Measurements from ENCODE around the gene ZNF365. TPM values are rescaled to one million over a fixed set of nuclear protein-coding genes. Genes with fewer than 3 reads are reported as not detected.
A peak's percentile ranks its signal among the peaks of the same experiment; 100 is the strongest.
"Not testable (repeated sequence)": the region's sequence is repeated elsewhere in the genome, so short reads cannot be mapped to it uniquely, and the experiment has no call there.

ZNF365 gene
- total RNA-seq, 1 experiment from 2014 or later, result 4.2 TPM

DNA sequence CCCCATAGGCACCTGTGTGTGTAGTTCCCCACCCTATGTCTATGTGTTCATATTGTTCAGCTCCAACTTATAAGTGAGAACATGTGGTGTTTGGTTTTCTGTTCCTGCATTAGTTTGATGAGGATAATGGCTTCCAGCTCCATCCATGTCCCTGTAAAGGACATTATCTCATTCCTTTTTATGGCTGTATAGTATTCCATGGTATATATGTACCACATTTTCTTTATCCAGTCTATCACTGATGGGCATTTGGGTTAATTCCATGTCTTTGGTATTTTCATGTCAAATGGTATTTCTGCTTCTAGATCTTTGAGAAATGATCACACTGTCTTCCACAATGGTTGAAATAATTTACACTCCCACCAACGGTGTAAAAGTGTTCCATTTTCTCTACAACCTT lies 36.4 kb downstream of the ZNF365 start:
- DNase-seq (ENCODE audit: extremely low read depth, low read depth), result not testable (repeated sequence)

DNA sequence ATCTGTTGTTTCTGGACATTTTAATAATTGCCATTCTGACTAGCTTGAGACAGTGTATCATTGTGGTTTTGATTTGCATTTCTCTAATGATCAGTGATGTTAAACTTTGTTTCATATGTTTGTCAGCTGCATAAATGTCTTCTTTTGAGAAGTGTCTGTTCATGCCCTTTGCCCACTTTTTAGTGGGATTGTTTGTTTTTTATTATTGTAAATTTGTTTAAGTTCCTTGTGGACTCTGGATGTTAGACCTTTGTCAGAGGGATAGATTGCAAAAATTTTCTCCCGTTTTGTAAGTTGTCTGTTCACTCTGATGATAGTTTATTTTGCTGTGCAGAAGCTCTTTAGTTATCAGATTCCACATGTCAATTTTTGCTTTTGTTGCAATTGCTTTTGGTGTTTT lies 36.8 kb downstream of the ZNF365 start:
- DNase-seq (ENCODE audit: extremely low read depth, low read depth), result not testable (repeated sequence)

DNA sequence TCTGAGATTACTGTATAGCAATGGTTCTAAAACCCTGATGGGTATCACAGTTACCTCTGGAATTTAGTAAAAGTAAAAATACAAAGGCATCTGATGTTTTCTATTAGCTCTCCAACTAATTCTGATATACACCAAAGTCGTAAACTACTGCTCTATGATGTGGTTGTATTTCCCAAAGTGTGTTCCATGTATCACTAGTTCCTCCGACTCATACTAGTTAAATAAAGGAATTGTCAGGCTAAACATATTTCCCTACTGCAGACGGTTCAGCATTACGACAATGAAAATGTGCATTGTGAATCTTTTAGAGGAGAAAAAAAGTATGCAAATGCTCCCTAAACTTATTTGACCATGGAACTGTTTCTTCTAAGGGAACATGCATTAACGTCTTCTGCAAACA lies 38.9 kb downstream of the ZNF365 start:
- no peak for DNase-seq (ENCODE audit: extremely low read depth, low read depth)

DNA sequence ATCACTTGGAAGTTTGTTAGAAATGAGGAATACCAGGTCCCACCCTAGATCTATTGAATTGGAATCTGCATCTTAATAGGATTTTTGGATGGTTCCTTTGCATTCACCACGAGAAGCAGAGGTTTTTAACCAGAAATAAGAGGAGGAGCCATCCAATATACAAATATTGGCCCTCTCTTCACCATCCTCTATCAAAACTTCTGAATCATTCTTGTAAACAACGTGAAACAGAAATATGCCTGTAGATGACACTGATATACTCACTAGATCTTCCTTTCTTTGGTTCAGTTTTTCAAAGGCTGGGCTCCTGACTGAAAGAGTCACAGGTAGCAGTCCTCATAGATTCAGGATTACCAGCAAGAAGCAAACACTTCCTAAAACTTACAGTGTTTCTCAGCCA lies 39.5 kb downstream of the ZNF365 start:
- DNase-seq (ENCODE audit: extremely low read depth, low read depth), result no peak

DNA sequence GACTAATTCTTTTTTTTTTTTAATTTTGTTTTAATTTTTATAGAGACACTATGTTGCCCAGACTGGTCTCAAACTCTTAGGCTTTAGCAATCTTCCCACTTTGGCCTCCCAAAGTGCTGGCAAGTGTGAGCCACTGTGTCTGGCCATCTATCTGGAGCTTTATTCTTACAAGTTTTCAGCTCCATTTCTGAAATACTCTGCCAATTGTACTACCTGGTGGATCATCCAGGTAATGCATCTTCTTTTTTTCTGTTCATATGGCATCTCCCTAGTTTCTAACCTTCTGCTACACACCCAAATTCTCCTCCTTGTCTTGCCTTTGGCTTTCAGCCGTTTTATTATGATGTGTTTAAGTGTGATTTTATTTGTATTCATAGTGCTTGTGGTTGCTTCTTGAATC lies 40.2 kb downstream of the ZNF365 start:
- no peak for DNase-seq (ENCODE audit: extremely low read depth, low read depth)

DNA sequence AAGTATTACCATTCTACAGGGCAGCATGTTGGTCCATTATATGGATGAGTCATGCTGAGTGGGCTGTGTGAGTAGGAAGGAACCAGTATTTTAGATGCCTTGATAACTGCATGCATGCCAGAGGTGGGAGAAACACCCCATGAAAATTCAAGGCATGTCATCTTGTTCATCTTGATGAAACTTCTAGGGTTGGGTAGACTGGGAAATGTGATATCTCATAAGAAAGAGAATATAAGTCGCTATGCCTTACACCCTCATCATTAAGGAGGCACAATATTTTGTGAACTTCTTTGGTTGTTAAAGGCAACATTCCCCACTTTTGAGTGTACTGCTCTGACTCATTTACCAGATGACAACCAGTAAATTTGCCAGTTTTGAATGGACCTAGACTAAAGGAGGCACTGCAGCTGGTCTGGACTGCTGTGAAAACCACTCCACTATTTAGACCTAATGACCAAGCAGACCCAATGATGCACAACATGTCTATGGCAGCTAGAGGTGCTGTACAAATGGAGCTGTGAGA lies 48.0 kb downstream of the ZNF365 start:
- DNase-seq (ENCODE audit: extremely low read depth, low read depth), result no peak

DNA sequence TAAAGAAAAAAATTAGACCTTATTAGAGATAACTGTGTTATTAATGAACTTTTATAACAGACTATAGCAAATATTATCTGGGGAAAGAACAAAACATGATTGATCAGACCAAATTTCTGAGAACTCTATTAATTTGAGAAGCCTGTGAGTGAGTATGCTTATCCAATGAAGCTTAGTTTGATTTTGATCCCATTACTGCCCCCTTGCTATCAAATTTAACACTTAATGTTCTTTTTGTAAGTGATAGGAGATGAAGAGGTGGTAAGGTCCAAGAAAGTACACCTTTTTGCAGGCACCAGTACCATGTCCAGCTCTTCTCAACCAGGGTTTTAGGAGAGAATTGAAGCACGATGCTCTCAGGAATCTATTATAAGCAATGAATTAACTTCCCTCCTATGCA lies 49.9 kb downstream of the ZNF365 start:
- no peak for DNase-seq (ENCODE audit: extremely low read depth, low read depth)

DNA sequence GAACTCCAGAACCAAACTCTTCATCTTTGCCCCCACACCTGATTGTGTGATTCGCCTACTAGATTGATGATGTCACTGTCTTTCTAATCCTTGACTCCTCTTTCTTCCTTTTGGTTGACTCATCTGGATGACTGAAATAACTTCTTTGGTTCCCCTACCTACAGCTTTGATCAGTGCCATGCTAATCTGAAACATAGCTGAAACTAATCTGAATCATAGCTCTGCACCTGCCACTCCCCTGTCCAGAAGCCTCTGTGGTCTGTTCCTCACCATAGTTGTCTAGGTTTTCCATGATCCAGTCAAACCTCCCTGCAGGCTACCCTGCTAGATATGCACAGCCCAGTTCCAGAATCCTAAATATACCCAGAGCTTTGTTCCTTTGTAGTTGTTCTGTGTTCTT lies 51.9 kb downstream of the ZNF365 start:
- no peak for DNase-seq (ENCODE audit: extremely low read depth, low read depth)

DNA sequence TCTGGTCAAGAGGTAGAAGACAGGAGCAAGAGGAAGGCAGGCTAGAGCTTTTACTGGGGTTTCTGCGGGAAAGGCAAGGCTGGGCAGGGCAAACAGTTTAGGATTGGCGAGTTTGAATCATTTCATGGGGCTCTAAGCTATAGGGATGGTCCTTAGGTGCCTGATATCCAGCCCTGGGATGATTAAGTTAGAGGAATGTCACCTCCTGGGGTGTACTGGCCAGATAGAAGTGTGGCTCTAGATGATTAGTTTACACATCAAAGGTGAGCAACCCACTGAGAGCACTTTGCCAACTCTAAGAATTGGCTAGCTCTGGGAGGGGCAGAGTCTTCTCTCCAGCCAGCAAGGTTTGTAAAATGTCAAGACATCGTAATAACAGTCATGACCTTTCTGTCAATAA lies 52.4 kb downstream of the ZNF365 start:
- DNase-seq (ENCODE audit: extremely low read depth, low read depth), result no peak

DNA sequence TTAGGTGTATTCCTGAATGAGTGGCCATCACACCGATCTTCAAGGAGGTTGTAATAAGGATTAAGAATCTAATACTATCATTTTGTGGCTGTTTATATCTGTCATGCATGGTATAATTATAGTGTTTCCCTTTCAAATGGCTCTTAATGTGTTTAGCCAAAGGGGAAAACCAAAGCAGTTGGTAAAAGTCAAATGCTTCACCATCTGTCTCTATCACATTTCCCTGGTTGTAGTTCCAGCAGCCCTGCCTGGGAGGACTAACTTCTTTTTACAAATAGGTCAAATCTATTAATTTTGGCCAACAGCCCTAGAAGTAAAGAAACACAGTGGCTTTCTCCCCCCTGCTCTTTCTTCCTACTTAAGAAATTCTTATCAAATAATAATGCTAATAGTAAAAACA lies 56.7 kb downstream of the ZNF365 start:
- DNase-seq (ENCODE audit: extremely low read depth, low read depth), result no peak

DNA sequence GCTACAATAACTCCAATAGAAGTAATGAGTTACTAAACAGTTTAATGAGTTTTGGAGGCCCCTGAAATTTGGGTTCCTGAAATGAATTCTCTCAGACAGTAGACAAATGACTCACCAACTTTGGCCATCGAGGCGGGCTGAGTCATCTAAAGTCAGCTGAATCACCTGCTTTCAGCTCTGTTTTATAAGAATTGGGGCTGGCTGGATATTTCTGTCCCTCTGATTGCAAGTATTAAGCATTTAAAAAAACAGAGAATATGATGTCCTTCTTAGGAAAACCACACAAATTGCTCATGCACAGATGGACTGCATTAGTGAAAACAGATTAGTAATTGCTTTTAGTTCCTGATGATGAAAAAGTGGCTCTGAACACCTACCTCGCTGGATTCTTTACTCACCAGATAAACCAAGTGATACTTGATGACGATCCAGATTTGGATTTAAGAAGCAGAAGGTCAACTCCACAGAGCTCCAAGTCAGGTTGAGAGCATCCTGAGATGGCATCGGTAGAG lies 59.1 kb downstream of the ZNF365 start:
- DNase-seq (ENCODE audit: extremely low read depth, low read depth), result peak; percentile 36

DNA sequence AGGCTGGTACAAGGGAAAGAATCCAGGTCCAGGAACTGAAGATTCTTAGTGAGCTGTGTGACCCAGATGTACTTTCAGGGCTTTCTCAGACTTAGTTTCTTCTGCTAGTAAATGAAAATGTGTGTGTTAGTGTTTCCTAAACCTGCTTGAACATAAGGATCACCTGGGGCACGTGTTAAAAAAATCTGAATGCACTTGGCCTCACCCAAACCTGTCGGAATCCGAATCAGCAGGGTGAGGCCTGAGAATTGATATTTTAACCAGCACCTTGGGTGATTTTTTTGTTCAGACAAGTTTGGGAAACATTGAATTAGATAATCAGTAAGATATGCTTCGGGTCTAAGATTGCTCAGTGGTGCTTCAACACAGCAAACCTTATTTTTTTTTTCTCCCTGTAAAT lies 59.7 kb downstream of the ZNF365 start:
- no peak for DNase-seq (ENCODE audit: extremely low read depth, low read depth)

DNA sequence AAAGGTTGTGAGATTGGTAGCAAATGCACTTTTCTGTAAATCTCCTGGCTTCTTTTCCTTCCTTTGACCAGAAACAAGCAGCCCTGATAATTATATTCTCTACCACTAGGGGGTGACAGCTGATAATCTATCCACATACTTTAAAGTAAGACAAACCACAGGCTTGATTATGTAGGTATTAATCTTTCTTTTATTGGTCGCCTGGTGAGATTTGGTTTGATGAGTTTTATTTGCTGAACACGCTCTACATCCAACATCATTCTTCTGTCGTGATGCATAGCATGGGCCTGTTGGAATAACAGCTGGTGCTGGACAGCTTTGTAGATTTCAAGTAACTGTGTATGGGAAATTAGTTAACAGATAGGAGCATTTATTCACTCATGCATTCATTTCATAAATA lies 63.5 kb downstream of the ZNF365 start:
- peak; percentile 60 for DNase-seq (ENCODE audit: extremely low read depth, low read depth)

DNA sequence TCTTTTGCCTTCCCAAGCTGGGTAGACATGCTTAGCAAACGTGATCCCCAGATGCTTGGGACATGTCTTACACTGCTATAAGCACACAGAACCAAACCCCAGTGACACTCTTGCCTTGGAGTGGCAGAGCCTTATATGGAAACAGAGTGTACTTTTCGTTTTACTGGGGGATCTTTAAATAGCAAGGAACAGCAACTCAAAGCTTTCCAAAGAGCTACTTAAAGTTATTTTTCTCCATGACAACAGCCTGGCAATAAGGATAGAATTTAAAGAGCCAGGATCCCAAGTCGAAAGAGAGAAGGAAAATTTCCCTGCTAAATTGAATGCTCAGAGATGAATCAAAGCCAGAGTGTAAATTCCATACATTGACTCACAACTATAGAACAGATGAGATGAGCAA lies 67.8 kb downstream of the ZNF365 start:
- no peak for DNase-seq (ENCODE audit: extremely low read depth, low read depth)

DNA sequence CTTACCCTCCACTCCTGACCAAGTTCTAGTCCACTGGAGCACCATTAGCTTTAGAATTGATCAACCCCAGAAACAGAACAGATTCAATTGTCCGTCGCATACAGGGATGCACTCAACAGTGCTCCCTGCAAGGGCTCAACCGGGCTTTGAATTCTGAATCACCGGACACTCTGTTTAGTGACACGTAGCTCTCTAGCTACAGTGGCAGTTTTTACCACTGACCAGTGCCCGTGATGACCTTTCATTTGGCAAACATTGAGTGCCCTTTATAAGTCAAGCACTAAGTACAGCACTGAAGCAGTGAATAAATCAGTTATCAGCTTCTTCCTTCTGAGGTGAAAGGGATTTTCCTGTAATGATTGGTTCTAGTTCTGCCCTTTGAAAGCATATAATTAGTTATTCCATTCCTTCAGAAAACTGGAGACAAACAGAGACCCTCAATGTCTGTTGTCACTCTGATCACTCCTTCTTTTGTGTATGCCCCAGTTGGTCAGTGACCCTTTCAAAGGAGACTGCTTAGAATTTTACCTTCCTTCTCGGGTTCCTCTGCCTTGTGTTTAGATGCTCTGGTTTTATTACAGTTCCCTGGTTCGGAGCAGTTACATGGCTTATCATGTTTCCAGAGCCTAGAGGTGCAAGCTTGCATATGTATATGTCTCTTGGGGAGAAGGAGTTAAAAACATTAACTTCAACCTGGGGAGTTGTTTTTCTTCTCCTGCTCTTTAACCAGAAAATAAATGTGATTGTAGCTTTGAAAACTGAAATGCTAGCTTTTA lies 68.9 kb downstream of the ZNF365 start:
- no peak for DNase-seq (ENCODE audit: extremely low read depth, low read depth)

DNA sequence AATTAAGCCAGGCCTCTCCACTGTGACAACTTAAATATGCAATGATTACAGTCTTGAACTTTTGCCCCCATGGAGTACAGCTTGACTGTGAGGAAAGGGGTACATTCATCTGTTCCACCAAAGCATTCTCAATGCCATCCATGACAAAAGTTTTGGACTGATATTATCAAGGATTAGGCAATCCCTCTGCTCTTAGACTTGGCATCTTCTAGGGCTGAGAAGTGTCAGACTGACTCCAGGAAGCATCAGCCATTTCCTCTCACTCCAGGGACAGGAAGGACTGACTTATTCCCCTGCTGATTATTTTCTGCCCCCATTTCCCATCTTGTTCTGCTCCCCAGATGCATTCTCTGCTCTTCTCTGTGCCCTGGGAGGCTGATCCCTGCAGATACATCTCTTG lies 69.7 kb downstream of the ZNF365 start:
- no peak for DNase-seq (ENCODE audit: extremely low read depth, low read depth)

DNA sequence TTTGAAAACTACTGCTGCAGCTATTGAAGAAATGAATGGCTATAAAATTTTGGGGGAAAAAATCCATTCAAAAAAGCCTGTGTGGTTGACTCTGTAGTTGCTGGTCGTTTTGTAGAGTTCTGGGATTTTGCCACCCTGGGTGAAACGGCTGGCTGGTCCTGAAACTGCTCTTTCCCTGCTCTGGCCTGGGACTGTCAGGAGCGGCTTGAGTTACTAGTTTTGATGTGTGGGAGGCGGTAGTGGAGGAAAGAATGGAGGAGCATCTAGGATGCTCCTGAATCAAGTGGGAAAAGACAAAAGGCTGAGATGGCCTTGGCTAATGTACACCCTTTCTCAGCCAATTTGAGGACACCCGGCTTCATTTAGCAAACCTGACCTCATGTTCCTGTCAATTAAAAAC lies 72.5 kb downstream of the ZNF365 start:
- no peak for DNase-seq (ENCODE audit: extremely low read depth, low read depth)

DNA sequence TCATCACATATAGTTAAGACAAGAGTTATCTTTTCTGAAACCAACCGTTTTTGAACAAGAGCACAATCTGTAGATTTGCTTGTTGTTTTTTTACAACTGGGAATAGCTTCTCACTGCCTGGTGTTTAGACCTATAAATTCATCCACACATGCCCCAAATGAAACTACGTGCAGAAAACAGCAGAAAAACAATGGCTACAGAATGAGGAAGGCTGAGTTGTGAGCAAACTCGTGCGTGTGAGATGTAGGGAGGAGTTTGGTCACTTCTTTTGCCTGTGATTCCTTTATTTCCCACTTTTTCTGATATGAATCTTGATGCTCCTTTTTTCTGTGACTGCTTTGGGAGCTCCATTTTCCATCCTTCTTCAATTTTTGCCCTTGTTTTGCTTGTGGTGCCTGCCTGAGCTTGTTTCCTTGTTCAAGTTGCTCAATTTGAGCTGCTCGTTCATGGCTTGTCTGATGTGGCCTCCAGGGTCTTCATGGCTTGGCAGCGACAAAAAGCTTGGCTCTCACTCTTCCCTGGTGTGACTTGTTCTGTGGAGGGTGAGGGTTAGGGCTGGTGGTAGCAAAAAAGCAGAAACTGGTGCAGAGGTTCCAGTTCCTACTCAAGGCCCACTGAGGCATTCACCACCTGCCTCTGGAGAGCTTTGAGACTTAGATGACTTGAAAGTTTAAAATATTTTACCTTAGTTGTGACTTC lies 76.9 kb downstream of the ZNF365 start:
- no peak for DNase-seq (ENCODE audit: extremely low read depth, low read depth)

DNA sequence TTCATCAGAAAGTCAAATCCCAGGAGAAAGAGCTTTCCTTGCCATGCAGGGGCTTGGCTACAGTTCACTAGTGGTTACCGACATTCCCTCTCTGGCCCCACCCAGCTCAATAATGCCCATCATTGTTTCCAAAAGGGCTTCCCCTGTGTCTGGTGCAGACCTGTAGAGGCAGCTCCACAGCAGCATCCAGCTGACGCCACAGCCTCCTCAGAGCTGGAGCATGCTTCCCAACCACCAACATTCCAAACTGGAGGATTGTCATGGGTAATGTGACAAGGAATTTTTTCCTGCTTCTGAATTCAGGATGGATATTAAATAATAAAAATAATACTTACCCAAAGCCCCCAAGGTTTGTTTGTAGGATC lies 77.4 kb downstream of the ZNF365 start:
- DNase-seq (ENCODE audit: extremely low read depth, low read depth), result no peak

Data from NCI-H460 (cell line).